Trophoblast cell (in vitro differentiated cells and primary cell): ENCODE measurements around the gene AZIN2.

Source experiments
- DNase-seq, 2 donors: peaks; one replicate each; pipeline ENCODE4 v3.0.0-alpha.2; 2016
- H2AFZ ChIP-seq: 2 replicates; pipeline ENCODE4 v1.6.1; 2013; ENCODE audit warnings: low read length, moderate library complexity, mild to moderate bottlenecking; ENCODE audit not compliant: insufficient read depth, poor library complexity
- H2AK5ac ChIP-seq: 2 replicates; pipeline ENCODE4 v1.6.1; 2013; ENCODE audit warnings: mild to moderate bottlenecking, low read length
- H2BK120ac ChIP-seq: 2 replicates; pipeline ENCODE4 v1.6.1; 2013; ENCODE audit warnings: low read length, mild to moderate bottlenecking, moderate library complexity; ENCODE audit not compliant: insufficient read depth, poor library complexity
- H2BK12ac ChIP-seq: 2 replicates; pipeline ENCODE4 v1.6.1; 2013; ENCODE audit warnings: mild to moderate bottlenecking, low read length, moderate library complexity
- H2BK5ac ChIP-seq: 2 replicates; pipeline ENCODE4 v1.6.1; 2013; ENCODE audit warnings: low read length, low read depth, moderate library complexity, mild to moderate bottlenecking; ENCODE audit not compliant: poor library complexity
- H3K14ac ChIP-seq: 2 replicates; pipeline ENCODE4 v1.6.1; 2013; ENCODE audit warnings: mild to moderate bottlenecking, low read length
- H3K18ac ChIP-seq: 2 replicates; pipeline ENCODE4 v1.6.1; 2013; ENCODE audit warnings: mild to moderate bottlenecking, low read length
- H3K23ac ChIP-seq: 2 replicates; pipeline ENCODE4 v1.6.1; 2013; ENCODE audit warnings: low read length
- H3K27ac ChIP-seq: 2 replicates; pipeline ENCODE4 v1.5.1; 2013; ENCODE audit warnings: low read depth, mild to moderate bottlenecking, inconsistent platforms, low read length, moderate library complexity
- H3K27me3 ChIP-seq: 2 replicates; pipeline ENCODE4 v1.6.1; 2013; ENCODE audit warnings: inconsistent platforms, mild to moderate bottlenecking, low read length, moderate library complexity; ENCODE audit not compliant: insufficient read depth
- H3K36me3 ChIP-seq, 2 experiments: 1 replicate in 1 of 2; 2 replicates in 1 of 2; pipeline ENCODE4 v1.6.1; 2013; ENCODE audit warnings: low read length in 2 of 2, mild to moderate bottlenecking in 2 of 2, moderate library complexity in 1 of 2; ENCODE audit not compliant: insufficient read depth in 2 of 2, control insufficient read depth in 1 of 2
- H3K4ac ChIP-seq: 2 replicates; pipeline ENCODE4 v1.6.1; 2013; ENCODE audit warnings: low read depth, mild to moderate bottlenecking, low read length, moderate library complexity
- H3K4me1 ChIP-seq, 2 experiments: 1 replicate in 1 of 2; 2 replicates in 1 of 2; pipeline ENCODE4 v1.6.1; 2013; ENCODE audit warnings: low read length in 2 of 2, mild to moderate bottlenecking in 2 of 2, moderate library complexity in 1 of 2; ENCODE audit not compliant: insufficient read depth in 2 of 2, control insufficient read depth in 1 of 2
- H3K4me2 ChIP-seq: 2 replicates; pipeline ENCODE4 v1.6.1; 2013; ENCODE audit warnings: inconsistent platforms, mild to moderate bottlenecking, low read length, moderate library complexity
- H3K4me3 ChIP-seq: 2 replicates; pipeline ENCODE4 v1.5.1; 2013; ENCODE audit warnings: mild to moderate bottlenecking, low read depth, low read length, inconsistent platforms
- H3K79me1 ChIP-seq: one replicate; pipeline ENCODE4 v1.6.1; 2013; ENCODE audit warnings: low read length
- H3K79me2 ChIP-seq: 2 replicates; pipeline ENCODE4 v1.6.1; 2013; ENCODE audit warnings: low read length, mild to moderate bottlenecking; ENCODE audit not compliant: control insufficient read depth, insufficient read depth, poor library complexity
- H3K9ac ChIP-seq: 2 replicates; pipeline ENCODE4 v1.6.1; 2013; ENCODE audit warnings: mild to moderate bottlenecking, low read length
- H3K9me3 ChIP-seq: 2 replicates; pipeline ENCODE4 v1.6.1; 2013; ENCODE audit warnings: low read depth, mild to moderate bottlenecking, control low read depth, inconsistent platforms, low read length; ENCODE audit not compliant: insufficient read depth
- H4K12ac ChIP-seq: 2 replicates; pipeline ENCODE4 v1.6.1; 2013; ENCODE audit warnings: low read depth, mild to moderate bottlenecking, low read length, moderate library complexity
- H4K8ac ChIP-seq: 2 replicates; pipeline ENCODE4 v1.6.1; 2013; ENCODE audit warnings: low read depth, mild to moderate bottlenecking, low read length, moderate library complexity
- H4K91ac ChIP-seq: one replicate; pipeline ENCODE4 v1.6.1; 2013; ENCODE audit warnings: low read depth, mild to moderate bottlenecking, low read length, moderate library complexity
- WGBS: extraction: QIAGEN DNeasy Blood & Tissue Kit; methylation state at CpG from one replicate; pipeline ENCODE4 v1.1.7; 2013; ENCODE audit warnings: missing lambda C conversion rate; ENCODE audit not compliant: insufficient read length, insufficient coverage; ENCODE audit errors: extremely low coverage; 5-methylcytosine and 5-hydroxymethylcytosine counted together

Gene AZIN2

DNA sequence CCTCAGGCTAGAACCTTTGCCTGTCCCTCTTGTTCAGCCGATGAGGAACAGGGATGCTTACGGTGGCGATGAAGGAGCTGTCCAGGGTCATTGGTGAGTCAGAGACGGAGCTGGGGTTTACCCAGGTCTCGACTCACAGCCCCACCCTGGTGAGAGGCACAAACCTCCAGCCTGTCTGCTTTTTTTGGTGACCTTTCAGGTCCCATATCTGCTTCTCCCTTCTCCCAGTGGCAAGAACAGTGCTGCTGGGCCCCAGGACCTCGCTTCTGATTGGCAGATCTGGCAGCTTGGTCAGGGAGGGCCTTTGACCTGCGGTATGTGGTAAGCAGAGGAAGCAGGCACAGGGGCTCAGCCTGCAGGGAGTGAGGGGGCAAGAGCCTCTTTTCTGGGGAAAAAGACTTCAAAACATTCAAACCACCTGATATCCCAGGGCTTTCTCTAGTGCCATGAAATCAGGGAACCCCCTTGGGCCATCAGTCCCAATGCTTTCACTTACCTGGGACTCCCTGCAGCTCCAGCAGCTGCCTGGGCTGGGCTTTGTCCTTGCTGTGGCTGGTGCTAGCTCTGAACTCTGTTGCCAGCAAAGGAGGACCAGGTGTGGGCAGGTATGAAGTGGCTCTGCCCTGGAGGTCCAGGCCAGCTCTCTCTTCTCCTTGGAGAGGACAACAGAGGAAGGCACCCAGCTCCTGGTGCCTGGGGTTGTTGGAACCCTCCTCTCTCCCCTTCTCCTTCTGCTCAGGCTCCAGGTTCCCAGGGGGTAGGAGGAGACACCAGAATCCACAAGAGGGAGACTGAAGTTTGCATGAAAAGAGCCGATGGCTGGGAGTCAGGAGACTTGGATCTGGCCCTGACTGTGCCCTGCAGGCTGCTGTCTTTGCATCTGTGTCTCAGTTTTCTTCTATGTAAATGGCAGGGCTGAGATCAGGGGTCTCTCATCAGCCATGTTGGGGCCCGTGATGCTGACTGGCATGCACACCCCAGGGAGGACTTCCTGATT is 59.5 kb downstream of the AZIN2 start:
- no peaks in the 10 kb centered on the region for H3K9me3 ChIP-seq
- no peak overlapping the region for H2BK5ac ChIP-seq
- no peaks in the 10 kb centered on the region for H3K79me2 ChIP-seq
- H3K79me1 ChIP-seq: no peaks in the 10 kb centered on the region
- WGBS: no CpG with 5 or more reads among the region's 9 CpGs
- no peak overlapping the region for H3K27ac ChIP-seq
- H3K27me3 ChIP-seq: no peaks in the 10 kb centered on the region
- H3K36me3 ChIP-seq: no peaks in the 10 kb centered on the region
- H4K91ac ChIP-seq: no peak overlapping the region
- H3K4me2 ChIP-seq: no peak overlapping the region
- H2AK5ac ChIP-seq: no peak overlapping the region
- H3K4me3 ChIP-seq: no peak overlapping the region
- no peak overlapping the region for H3K23ac ChIP-seq
- no peak overlapping the region for H4K8ac ChIP-seq
- H2AFZ ChIP-seq: no peak overlapping the region
- H3K18ac ChIP-seq: no peak overlapping the region
- H3K4ac ChIP-seq: no peak overlapping the region
- H2BK12ac ChIP-seq: no peak overlapping the region
- H4K12ac ChIP-seq: no peak overlapping the region
- DNase-seq: no peak
- no peak overlapping the region for H2BK120ac ChIP-seq
- H3K4me1 ChIP-seq: no peaks in the 10 kb centered on the region
- no peak overlapping the region for H3K14ac ChIP-seq
- H3K9ac ChIP-seq: no peak overlapping the region

GRCh38 chr1:33141216-33141615 is 60.3 kb downstream of the AZIN2 start:
- no peak overlapping the region for H3K18ac ChIP-seq
- H3K23ac ChIP-seq: no peak overlapping the region
- H2BK120ac ChIP-seq: no peak overlapping the region
- no peaks in the 10 kb centered on the region for H3K79me2 ChIP-seq
- H3K4me3 ChIP-seq: no peak overlapping the region
- H3K27ac ChIP-seq: no peak overlapping the region
- no peak overlapping the region for H2BK12ac ChIP-seq
- H4K8ac ChIP-seq: no peak overlapping the region
- no peaks in the 10 kb centered on the region for H3K9me3 ChIP-seq
- H3K9ac ChIP-seq: no peak overlapping the region
- no CpG with 5 or more reads among the region's 2 CpGs for WGBS
- H3K27me3 ChIP-seq: no peaks in the 10 kb centered on the region
- no peak overlapping the region for H2AFZ ChIP-seq
- H4K12ac ChIP-seq: no peak overlapping the region
- no peak overlapping the region for H3K14ac ChIP-seq
- H3K36me3 ChIP-seq: no peaks in the 10 kb centered on the region
- H3K4ac ChIP-seq: no peak overlapping the region
- H4K91ac ChIP-seq: no peak overlapping the region
- H3K4me1 ChIP-seq: no peaks in the 10 kb centered on the region
- no peak overlapping the region for H2AK5ac ChIP-seq
- no peak for DNase-seq
- H2BK5ac ChIP-seq: no peak overlapping the region
- H3K4me2 ChIP-seq: no peak overlapping the region
- no peaks in the 10 kb centered on the region for H3K79me1 ChIP-seq

- Histone ChIP-seq H2AFZ (no peak overlapping the region), H3K18ac (no peak overlapping the region), H3K9ac (no peak overlapping the region), H4K91ac (no peak overlapping the region), H3K79me2 (no peaks in the 10 kb centered on the region), H3K4me1 (no peaks in the 10 kb centered on the region), H3K14ac (no peak overlapping the region), H3K4me3 (no peak overlapping the region), H4K12ac (no peak overlapping the region), H4K8ac (no peak overlapping the region), H3K23ac (no peak overlapping the region), H3K4me2 (no peak overlapping the region), H2AK5ac (no peak overlapping the region), H2BK12ac (no peak overlapping the region), H3K4ac (no peak overlapping the region), H3K27me3 (no peaks in the 10 kb centered on the region), H3K9me3 (no peaks in the 10 kb centered on the region), H3K27ac (no peak overlapping the region), H2BK120ac (no peak overlapping the region), H3K79me1 (no peaks in the 10 kb centered on the region), H2BK5ac (no peak overlapping the region), H3K36me3 (peaks cover 2% of the 10 kb centered on the region in 2 experiments)
- no peak for DNase-seq
- no CpG with 5 or more reads among the region's 3 CpGs for WGBS
Measured at GRCh38 chr1:33141781-33142180, 60.8 kb downstream of the AZIN2 start.

DNA sequence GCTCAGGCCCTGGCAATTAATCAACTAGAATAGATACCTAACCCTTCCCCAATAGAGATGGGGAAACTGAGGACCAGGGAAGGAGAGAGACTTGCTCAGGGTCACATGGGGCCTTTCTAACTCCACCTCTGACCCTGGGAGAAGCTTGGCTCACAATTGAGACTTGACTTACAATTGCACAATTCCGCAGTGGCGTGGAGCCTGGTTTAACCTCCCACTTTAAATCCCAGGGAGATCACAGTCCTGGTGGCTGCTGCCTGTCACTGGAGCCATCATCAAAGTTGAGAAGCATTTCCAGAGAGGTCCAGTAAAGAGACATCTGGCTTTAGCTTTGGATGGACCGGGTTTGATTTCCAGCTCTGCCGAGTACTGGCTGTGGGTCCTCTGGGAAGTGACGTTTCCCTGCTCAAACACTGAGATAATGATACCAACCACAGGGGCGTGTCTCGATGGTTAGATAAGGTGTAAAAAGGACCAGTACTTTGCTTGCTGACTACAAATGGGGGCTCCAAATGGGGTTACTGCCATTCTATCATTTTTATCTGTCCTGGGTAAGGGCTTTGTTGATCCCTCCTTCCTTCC is 61.6 kb downstream of the AZIN2 start:
- Histone ChIP-seq H4K12ac (no peak overlapping the region), H2BK12ac (no peak overlapping the region), H2AFZ (no peak overlapping the region), H3K9me3 (no peaks in the 10 kb centered on the region), H3K18ac (no peak overlapping the region), H3K36me3 (peaks cover 7 to 9% of the 10 kb centered on the region in 2 experiments), H2AK5ac (no peak overlapping the region), H4K8ac (no peak overlapping the region), H3K14ac (no peak overlapping the region), H3K4me1 (no peaks in the 10 kb centered on the region), H3K4ac (no peak overlapping the region), H2BK120ac (no peak overlapping the region), H2BK5ac (no peak overlapping the region), H3K27ac (no peak overlapping the region), H3K23ac (no peak overlapping the region), H3K27me3 (no peaks in the 10 kb centered on the region), H4K91ac (no peak overlapping the region), H3K79me1 (no peaks in the 10 kb centered on the region), H3K79me2 (no peaks in the 10 kb centered on the region), H3K9ac (no peak overlapping the region), H3K4me2 (no peak overlapping the region), H3K4me3 (no peak overlapping the region)
- peak in 1 of 2 donors; percentile 39 for DNase-seq
- WGBS: no CpG with 5 or more reads among the region's 7 CpGs
